ENCODE measurements around the gene SLC25A24.

The SLC25A24 gene

DNA sequence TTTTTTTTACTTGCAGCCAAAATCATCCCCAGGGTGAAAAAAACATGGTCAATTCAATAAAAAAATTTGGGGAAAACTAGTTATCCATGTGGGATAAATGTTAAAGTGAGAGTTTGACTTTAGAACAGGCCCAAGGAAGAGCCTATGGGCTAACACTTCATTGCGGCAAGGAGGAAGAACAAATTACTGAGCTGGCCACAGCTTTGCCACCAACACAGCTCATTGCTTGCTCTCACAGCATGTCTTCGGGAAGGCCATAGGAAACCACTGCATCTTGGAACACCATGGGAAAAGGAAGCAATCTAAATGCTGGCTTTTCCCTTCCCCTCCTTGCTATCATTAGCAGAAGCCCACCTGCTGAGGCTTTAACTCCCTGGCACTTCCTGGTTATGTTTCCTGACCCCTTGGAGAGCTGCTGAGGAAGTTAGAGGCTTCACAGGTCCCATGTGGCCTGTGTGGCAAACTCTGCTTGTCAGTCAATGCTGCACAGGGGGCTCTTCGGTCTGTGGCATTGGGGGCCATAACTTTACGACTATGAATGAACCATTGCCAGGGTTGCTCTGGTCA lies 86.0 kb downstream of the SLC25A24 start:
- Histone ChIP-seq H3K4me3 (ENCODE audit: low read length) (no peak overlapping the region), H3K4me2 (ENCODE audit: low read length) (no peak overlapping the region), H3K4me1 (ENCODE audit: control insufficient read depth, insufficient read depth, low read length) (no peaks in the 10 kb centered on the region), H3K36me3 (ENCODE audit: insufficient read depth, low read length) (no peaks in the 10 kb centered on the region), H3K27me3 (ENCODE audit: control insufficient read depth, insufficient read depth, low read length) (no peaks in the 10 kb centered on the region), H3K9ac (ENCODE audit: low read depth, low read length) (no peak overlapping the region), H3K9me3 (replicated peaks; ENCODE audit: low read length) (no peaks in the 10 kb centered on the region)

DNA sequence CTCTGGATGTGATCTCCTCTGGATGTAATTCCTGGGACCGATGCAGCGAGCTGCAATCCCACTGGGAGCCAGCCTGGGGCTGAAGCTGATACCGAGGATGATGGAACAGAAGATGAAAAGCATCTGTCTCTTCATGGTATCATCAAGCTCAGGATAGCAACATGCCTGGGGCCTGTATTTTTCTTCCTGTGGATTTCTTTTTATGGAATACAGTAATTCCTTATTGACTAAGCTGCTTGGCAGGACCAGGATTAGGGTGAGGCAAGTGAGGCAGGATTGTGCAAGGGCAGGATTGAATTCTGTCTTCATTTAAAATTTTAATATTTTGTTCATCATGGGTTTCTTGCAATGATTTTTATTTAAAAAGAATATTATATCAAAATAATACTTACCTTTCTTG lies 86.6 kb downstream of the SLC25A24 start:
- H3K9ac ChIP-seq (ENCODE audit: low read depth, low read length): no peak overlapping the region
- H3K9me3 ChIP-seq (replicated peaks; ENCODE audit: low read length): no peaks in the 10 kb centered on the region
- H3K4me1 ChIP-seq (ENCODE audit: control insufficient read depth, insufficient read depth, low read length): no peaks in the 10 kb centered on the region
- no peak overlapping the region for H3K4me2 ChIP-seq (ENCODE audit: low read length)
- H3K4me3 ChIP-seq (ENCODE audit: low read length): no peak overlapping the region
- no peaks in the 10 kb centered on the region for H3K36me3 ChIP-seq (ENCODE audit: insufficient read depth, low read length)
- no peaks in the 10 kb centered on the region for H3K27me3 ChIP-seq (ENCODE audit: control insufficient read depth, insufficient read depth, low read length)

DNA sequence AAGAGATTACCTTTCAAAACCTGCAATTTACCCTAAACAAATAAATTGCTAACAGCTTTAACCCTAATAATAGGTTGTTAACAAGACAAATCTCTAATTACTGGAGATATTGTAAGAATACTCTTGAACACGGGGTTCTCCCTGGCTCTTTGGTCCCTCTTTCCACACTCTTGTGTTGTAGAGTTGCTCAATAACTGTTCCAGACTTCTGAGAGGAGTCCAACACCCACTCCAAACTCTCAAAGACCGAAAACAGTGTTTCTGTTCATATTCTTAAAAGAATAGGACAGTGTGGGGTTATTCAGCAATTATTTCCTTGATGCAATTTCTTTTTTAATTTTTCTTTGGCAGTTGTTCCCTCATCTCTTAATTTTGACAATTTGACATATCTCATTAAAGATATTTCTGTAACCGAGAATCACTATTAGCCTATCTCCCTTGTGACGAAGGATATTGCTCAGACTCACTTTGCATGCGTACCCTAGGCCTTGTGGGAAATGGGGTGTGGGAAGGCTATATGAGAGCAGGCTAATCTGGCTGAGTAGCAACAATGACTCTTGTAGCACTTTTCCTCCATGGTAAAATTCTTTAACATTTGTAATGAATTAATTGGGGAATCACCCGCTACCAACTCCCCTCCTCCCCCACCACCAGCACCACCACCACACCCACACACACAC lies 90.7 kb downstream of the SLC25A24 start:
- Histone ChIP-seq H3K4me2 (ENCODE audit: low read length) (no peak overlapping the region), H3K27me3 (ENCODE audit: control insufficient read depth, insufficient read depth, low read length) (no peaks in the 10 kb centered on the region), H3K4me1 (ENCODE audit: control insufficient read depth, insufficient read depth, low read length) (no peaks in the 10 kb centered on the region), H3K9me3 (replicated peaks; ENCODE audit: low read length) (no peaks in the 10 kb centered on the region), H3K4me3 (ENCODE audit: low read length) (no peak overlapping the region), H3K9ac (ENCODE audit: low read depth, low read length) (no peak overlapping the region), H3K36me3 (ENCODE audit: insufficient read depth, low read length) (no peaks in the 10 kb centered on the region)

DNA sequence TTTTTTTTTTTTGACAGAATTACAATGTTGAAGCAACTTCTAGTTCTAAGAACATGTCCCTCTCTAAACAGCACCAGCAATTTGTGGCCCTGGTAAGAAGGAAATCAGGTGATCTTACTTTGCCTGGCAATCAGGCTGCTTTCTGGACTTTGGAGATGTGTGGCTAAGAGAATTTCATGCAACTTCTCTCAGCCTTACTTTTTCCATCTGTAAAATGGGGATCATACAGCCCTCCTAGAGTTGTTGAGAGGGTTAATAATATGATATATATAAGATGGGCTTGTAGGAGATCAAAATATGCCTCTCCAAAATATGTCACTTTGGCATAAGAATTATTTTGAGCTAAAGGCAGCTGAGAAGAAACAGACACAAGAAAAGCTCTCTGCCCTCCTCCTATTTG lies 92.0 kb downstream of the SLC25A24 start:
- H3K9ac ChIP-seq (ENCODE audit: low read depth, low read length): no peak overlapping the region
- no peaks in the 10 kb centered on the region for H3K27me3 ChIP-seq (ENCODE audit: control insufficient read depth, insufficient read depth, low read length)
- H3K36me3 ChIP-seq (ENCODE audit: insufficient read depth, low read length): no peaks in the 10 kb centered on the region
- H3K4me2 ChIP-seq (ENCODE audit: low read length): no peak overlapping the region
- H3K9me3 ChIP-seq (replicated peaks; ENCODE audit: low read length): no peaks in the 10 kb centered on the region
- no peak overlapping the region for H3K4me3 ChIP-seq (ENCODE audit: low read length)
- no peaks in the 10 kb centered on the region for H3K4me1 ChIP-seq (ENCODE audit: control insufficient read depth, insufficient read depth, low read length)

DNA sequence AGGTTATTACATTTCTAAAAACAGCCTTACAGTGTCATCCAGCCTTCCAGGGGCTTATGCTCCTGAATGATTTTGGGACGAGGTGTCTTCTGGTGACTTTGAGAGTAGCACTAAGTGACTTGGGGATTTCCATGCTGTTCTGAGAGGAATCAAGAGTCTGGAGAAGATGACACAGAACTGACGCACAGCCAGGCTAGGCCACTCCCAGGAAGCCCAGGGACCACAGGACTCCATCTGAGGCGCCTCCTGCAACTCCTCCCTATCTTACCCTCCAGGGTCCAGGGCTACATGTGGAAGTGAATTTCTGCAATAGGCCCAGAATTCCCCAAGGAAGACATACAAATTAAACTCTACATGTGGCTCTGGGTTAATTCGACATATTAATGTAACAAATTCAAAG lies 92.5 kb downstream of the SLC25A24 start:
- Histone ChIP-seq H3K4me3 (ENCODE audit: low read length) (no peak overlapping the region), H3K4me1 (ENCODE audit: control insufficient read depth, insufficient read depth, low read length) (no peaks in the 10 kb centered on the region), H3K9ac (ENCODE audit: low read depth, low read length) (no peak overlapping the region), H3K4me2 (ENCODE audit: low read length) (no peak overlapping the region), H3K9me3 (replicated peaks; ENCODE audit: low read length) (no peaks in the 10 kb centered on the region), H3K27me3 (ENCODE audit: control insufficient read depth, insufficient read depth, low read length) (no peaks in the 10 kb centered on the region), H3K36me3 (ENCODE audit: insufficient read depth, low read length) (no peaks in the 10 kb centered on the region)

DNA sequence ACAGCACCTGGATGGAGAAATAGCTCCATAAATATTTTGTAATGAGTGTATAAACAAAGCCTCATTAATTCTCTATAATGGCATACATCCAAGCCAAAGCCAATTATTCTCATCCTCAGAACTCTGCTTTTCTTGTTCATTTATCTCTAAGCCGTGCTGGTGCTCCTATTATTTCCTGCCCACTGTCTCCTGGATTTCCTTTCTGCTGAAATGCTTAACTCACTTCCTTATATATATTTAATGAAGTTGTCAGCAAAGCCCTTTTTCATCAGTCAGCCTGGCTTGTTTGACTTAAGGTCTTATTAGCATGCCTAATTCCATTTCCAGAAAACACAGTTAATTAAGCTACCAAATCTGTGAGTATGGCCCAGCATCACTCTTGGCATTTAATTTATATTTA lies 93.4 kb downstream of the SLC25A24 start:
- Histone ChIP-seq H3K4me2 (ENCODE audit: low read length) (no peak overlapping the region), H3K9ac (ENCODE audit: low read depth, low read length) (no peak overlapping the region), H3K4me3 (ENCODE audit: low read length) (no peak overlapping the region), H3K4me1 (ENCODE audit: control insufficient read depth, insufficient read depth, low read length) (no peaks in the 10 kb centered on the region), H3K36me3 (ENCODE audit: insufficient read depth, low read length) (no peaks in the 10 kb centered on the region), H3K9me3 (replicated peaks; ENCODE audit: low read length) (no peaks in the 10 kb centered on the region), H3K27me3 (ENCODE audit: control insufficient read depth, insufficient read depth, low read length) (no peaks in the 10 kb centered on the region)

DNA sequence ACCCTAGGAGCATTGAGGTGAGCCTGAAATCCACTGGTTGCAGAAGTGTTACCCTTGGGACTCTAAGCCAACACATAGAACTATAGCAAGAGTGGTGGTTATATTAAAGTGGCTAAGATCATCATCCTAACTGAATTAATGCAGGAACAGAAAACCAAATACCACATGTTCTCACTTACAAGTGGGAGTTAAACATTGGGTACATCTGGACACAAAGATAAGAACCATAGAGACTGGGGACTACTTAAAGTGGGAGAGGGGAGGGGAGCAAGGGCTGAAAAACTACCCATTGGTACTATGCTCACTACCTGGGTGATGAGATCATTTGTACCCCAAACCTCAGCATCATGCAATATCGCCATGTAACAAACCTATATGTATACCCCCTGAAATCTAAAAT lies 100.0 kb downstream of the SLC25A24 start:
- Histone ChIP-seq H3K9ac (ENCODE audit: low read depth, low read length) (no peak overlapping the region), H3K4me2 (ENCODE audit: low read length) (no peak overlapping the region), H3K4me3 (ENCODE audit: low read length) (no peak overlapping the region), H3K27me3 (ENCODE audit: control insufficient read depth, insufficient read depth, low read length) (no peaks in the 10 kb centered on the region), H3K4me1 (ENCODE audit: control insufficient read depth, insufficient read depth, low read length) (no peaks in the 10 kb centered on the region), H3K36me3 (ENCODE audit: insufficient read depth, low read length) (no peaks in the 10 kb centered on the region), H3K9me3 (replicated peaks; ENCODE audit: low read length) (no peaks in the 10 kb centered on the region)

GRCh38 chr1:108097018-108097417 lies 103.1 kb downstream of the SLC25A24 start:
- no peaks in the 10 kb centered on the region for H3K9me3 ChIP-seq (replicated peaks; ENCODE audit: low read length)
- H3K27me3 ChIP-seq (ENCODE audit: control insufficient read depth, insufficient read depth, low read length): no peaks in the 10 kb centered on the region
- no peaks in the 10 kb centered on the region for H3K4me1 ChIP-seq (ENCODE audit: control insufficient read depth, insufficient read depth, low read length)
- H3K4me2 ChIP-seq (ENCODE audit: low read length): no peak overlapping the region
- H3K9ac ChIP-seq (ENCODE audit: low read depth, low read length): no peak overlapping the region
- H3K4me3 ChIP-seq (ENCODE audit: low read length): no peak overlapping the region
- no peaks in the 10 kb centered on the region for H3K36me3 ChIP-seq (ENCODE audit: insufficient read depth, low read length)

GRCh38 chr1:108096089-108096488 lies 104.1 kb downstream of the SLC25A24 start:
- H3K27me3 ChIP-seq (ENCODE audit: control insufficient read depth, insufficient read depth, low read length): no peaks in the 10 kb centered on the region
- no peak overlapping the region for H3K9ac ChIP-seq (ENCODE audit: low read depth, low read length)
- H3K4me2 ChIP-seq (ENCODE audit: low read length): no peak overlapping the region

GRCh38 chr1:108089477-108089876 lies 110.7 kb downstream of the SLC25A24 start:
- Histone ChIP-seq H3K4me1 (ENCODE audit: control insufficient read depth, insufficient read depth, low read length) (no peaks in the 10 kb centered on the region), H3K9me3 (replicated peaks; ENCODE audit: low read length) (no peaks in the 10 kb centered on the region), H3K4me2 (ENCODE audit: low read length) (no peak overlapping the region), H3K27me3 (ENCODE audit: control insufficient read depth, insufficient read depth, low read length) (no peaks in the 10 kb centered on the region), H3K36me3 (ENCODE audit: insufficient read depth, low read length) (no peaks in the 10 kb centered on the region), H3K9ac (ENCODE audit: low read depth, low read length) (no peak overlapping the region), H3K4me3 (ENCODE audit: low read length) (no peak overlapping the region)

More at GRCh38 chr1:108096089-108096488, 104.1 kb downstream of the SLC25A24 start:
- Histone ChIP-seq H3K36me3 (ENCODE audit: insufficient read depth, low read length) (no peaks in the 10 kb centered on the region), H3K9me3 (replicated peaks; ENCODE audit: low read length) (no peaks in the 10 kb centered on the region), H3K4me1 (ENCODE audit: control insufficient read depth, insufficient read depth, low read length) (no peaks in the 10 kb centered on the region), H3K4me3 (ENCODE audit: low read length) (no peak overlapping the region)

GRCh38 chr1:108085628-108086027 lies 114.5 kb downstream of the SLC25A24 start:
- Histone ChIP-seq H3K27me3 (ENCODE audit: control insufficient read depth, insufficient read depth, low read length) (no peaks in the 10 kb centered on the region), H3K4me2 (ENCODE audit: low read length) (no peak overlapping the region), H3K4me1 (ENCODE audit: control insufficient read depth, insufficient read depth, low read length) (no peaks in the 10 kb centered on the region), H3K36me3 (ENCODE audit: insufficient read depth, low read length) (no peaks in the 10 kb centered on the region), H3K9me3 (replicated peaks; ENCODE audit: low read length) (no peaks in the 10 kb centered on the region), H3K9ac (ENCODE audit: low read depth, low read length) (no peak overlapping the region), H3K4me3 (ENCODE audit: low read length) (no peak overlapping the region)

- H3K36me3 ChIP-seq (ENCODE audit: insufficient read depth, low read length): no peaks in the 10 kb centered on the region
- no peaks in the 10 kb centered on the region for H3K4me1 ChIP-seq (ENCODE audit: control insufficient read depth, insufficient read depth, low read length)
- H3K4me3 ChIP-seq (ENCODE audit: low read length): no peak overlapping the region
- no peaks in the 10 kb centered on the region for H3K27me3 ChIP-seq (ENCODE audit: control insufficient read depth, insufficient read depth, low read length)
- H3K9me3 ChIP-seq (replicated peaks; ENCODE audit: low read length): no peaks in the 10 kb centered on the region
- H3K9ac ChIP-seq (ENCODE audit: low read depth, low read length): no peak overlapping the region
- H3K4me2 ChIP-seq (ENCODE audit: low read length): no peak overlapping the region
These were observed 115.2 kb downstream of the SLC25A24 start for GRCh38 chr1:108084866-108085477.
